Measurements from ENCODE around the gene CD63. TPM values are rescaled to one million over a fixed set of nuclear protein-coding genes. Genes with fewer than 3 reads are reported as not detected.
A peak's percentile ranks its signal among the peaks of the same experiment; 100 is the strongest.

CD63 gene
- total RNA-seq, 1 donor, result 2,280 TPM

DNA sequence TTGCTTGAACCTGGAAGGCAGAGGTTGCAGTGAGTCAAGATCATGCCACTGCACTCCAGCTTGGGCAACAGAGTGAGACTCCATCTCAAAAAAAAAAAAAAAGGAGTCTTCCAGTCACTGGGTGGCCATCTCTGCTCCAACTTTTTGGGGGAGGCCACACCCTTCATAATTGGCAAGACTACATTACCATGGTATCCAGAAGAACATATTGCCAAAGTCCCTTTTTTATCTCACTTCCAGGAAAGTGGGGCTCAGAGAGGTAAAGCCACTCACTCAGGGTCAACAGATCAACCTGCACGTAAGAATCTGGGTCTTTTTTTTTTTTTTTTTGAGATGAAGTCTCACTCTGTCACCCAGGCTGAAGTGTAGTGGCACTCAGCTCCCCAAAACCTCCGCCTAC lies 5.0 kb upstream of the CD63 start:
- DNase-seq (ENCODE audit: low read depth), result no peak
- TF ChIP-seq, protein P1, sequence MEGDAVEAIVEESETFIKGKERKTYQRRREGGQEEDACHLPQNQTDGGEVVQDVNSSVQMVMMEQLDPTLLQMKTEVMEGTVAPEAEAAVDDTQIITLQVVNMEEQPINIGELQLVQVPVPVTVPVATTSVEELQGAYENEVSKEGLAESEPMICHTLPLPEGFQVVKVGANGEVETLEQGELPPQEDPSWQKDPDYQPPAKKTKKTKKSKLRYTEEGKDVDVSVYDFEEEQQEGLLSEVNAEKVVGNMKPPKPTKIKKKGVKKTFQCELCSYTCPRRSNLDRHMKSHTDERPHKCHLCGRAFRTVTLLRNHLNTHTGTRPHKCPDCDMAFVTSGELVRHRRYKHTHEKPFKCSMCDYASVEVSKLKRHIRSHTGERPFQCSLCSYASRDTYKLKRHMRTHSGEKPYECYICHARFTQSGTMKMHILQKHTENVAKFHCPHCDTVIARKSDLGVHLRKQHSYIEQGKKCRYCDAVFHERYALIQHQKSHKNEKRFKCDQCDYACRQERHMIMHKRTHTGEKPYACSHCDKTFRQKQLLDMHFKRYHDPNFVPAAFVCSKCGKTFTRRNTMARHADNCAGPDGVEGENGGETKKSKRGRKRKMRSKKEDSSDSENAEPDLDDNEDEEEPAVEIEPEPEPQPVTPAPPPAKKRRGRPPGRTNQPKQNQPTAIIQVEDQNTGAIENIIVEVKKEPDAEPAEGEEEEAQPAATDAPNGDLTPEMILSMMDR (IDR thresholded peaks at IDR 0.05; ENCODE audit: insufficient read depth, low read depth, low read length), result no peak

DNA sequence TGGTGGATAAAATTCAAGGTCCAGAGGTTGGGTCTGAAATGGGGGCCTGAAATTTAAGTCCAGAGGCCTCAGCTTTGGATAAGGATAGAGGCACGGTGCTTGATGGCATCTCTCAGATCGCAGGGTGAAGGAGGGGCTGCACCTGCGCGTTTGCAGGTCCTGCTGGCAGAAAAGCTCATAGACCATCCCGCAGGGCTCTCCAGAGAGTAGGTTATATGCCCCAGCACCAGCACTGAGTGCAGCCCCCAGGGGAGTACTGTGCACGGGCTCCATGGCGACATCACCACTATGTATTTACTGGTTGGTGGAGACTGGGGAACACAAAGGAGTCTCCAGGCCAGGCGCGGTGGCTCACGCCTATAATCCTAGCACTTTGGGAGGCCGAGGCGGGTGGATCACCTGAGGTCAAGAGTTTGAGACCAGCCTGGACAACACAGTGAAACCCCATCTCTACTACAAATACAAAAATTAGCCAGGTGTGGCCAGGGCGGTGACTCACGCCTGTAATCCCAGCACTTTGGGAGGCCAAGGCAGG lies 4.3 kb upstream of the CD63 start:
- no peak for DNase-seq (ENCODE audit: low read depth)
- H3K4me3 ChIP-seq (ENCODE audit: low read depth, low read length), result no peak overlapping the region
- TF ChIP-seq, protein P1 (IDR thresholded peaks at IDR 0.05; ENCODE audit: insufficient read depth, low read depth, low read length), result no peak

More for the DNA sequence above, 5.0 kb upstream of the CD63 start:
- no peak overlapping the region for H3K4me3 ChIP-seq (ENCODE audit: low read depth, low read length)

DNA sequence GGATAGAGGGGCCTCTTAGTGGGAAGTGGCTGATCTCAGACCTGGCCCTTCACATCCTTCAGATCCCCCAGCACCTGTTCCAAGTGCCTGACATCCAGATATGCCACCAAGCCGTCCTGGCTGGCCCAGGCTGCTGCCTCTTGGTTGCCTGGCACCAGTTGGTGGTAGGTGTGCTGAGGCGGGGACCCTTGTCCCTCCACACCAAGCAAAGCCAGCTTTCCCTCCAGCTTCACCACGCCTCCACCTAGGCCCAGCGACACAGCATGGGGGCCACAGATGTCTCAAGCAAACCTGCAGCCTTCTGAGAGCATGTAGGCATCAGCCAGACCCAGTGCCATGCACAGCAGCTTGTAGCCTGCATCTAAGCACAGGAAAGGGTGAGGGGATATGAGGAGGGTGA lies 3.5 kb upstream of the CD63 start:
- no peak overlapping the region for H3K4me3 ChIP-seq (ENCODE audit: low read depth, low read length)
- TF ChIP-seq, protein P1 (IDR thresholded peaks at IDR 0.05; ENCODE audit: insufficient read depth, low read depth, low read length), result no peak
- DNase-seq (ENCODE audit: low read depth), result no peak

DNA sequence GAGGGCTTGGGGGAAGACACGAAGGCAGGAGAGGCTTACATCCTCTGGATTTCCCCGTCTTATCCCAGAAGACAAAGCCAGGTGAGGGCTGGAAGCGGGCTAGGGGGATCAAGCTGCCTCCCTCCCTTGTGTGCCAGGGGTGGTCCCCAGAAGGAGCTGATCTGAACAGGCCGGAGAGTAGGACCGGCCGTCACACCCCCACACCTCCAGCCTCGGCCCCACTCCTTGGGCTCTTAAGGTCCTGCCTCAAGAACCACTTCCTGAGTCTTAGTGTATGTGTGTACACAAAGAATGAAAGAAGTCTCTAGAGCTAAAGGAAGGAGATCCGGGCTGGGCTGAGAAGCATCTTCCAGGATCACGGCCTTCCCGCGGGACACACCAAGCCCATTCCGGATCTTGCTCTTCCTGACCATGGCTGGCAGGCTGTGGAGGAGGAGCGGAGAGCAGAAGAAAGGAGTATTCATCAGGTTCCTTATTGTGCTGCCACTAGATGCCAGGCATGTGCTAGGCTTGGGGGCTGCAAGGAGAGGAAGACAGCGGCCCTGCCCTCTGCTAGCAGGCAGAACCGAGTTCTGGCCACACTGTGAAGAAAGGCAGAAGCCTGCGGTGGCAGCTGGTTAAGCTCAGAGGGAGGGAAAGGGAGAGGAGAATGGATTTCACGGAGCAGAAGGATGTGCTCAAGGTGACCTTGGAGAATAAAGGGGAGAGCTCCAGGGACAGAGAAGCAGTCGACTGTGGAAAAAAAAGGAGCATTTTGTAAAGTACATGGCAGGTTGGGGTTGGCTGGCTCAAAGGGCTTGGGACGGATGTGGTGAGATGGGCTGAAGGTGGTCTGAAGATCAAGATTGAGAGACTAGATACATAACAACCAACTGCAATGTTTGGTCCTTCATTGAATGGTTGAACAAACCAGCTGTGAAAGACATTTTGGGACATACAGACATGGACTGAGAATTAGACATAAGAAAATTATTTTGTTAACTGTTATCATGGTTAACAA lies 1.3 kb upstream of the CD63 start:
- TF ChIP-seq, protein P1 (IDR thresholded peaks at IDR 0.05; ENCODE audit: insufficient read depth, low read depth, low read length), result no peak
- H3K4me3 ChIP-seq (ENCODE audit: low read depth, low read length), result peak overlapping the region; percentile 88
- peak; percentile 65 for DNase-seq (ENCODE audit: low read depth)

DNA sequence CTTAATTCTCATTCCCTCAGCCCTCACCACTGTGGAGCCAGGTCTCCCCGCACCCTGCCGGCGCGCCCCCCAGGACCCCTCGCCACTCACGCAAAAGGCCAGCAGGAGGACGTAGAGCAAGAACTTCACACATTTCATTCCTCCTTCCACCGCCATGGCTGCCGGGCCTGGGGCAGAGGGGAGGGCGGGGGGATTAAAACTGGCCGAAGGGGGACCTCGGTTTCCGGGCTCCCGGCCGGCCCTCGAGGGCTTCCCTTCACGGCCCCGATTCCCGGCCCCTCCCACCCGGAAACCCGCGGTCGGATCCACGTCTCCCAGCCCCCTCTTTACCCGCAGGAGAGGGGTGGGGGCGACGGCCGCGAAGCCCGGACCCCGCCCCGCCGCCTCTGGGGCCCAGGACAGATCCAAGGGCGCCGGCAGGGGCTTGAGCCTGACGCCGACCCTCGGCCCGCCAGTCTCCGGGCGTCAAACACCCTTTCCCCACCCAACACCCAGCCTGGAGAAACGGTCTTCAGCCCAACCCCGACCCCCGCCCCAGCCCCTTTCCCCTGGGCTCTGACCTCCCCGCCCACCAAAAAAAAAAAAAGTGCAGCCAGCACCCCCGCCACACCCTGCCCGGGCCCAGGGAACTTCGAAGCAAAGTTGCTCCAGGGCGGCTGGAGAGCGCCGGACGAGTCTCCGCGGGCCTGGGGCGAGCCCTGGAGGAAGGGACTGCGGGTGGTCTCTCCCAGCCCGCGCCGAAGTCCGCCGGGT lies 447 bp downstream of the CD63 start:
- H3K4me3 ChIP-seq (ENCODE audit: low read depth, low read length), result peak overlapping the region; percentile 88
- TF ChIP-seq, protein P1 (IDR thresholded peaks at IDR 0.05; ENCODE audit: insufficient read depth, low read depth, low read length), result no peak
- DNase-seq (ENCODE audit: low read depth), result peak; percentile 81

DNA sequence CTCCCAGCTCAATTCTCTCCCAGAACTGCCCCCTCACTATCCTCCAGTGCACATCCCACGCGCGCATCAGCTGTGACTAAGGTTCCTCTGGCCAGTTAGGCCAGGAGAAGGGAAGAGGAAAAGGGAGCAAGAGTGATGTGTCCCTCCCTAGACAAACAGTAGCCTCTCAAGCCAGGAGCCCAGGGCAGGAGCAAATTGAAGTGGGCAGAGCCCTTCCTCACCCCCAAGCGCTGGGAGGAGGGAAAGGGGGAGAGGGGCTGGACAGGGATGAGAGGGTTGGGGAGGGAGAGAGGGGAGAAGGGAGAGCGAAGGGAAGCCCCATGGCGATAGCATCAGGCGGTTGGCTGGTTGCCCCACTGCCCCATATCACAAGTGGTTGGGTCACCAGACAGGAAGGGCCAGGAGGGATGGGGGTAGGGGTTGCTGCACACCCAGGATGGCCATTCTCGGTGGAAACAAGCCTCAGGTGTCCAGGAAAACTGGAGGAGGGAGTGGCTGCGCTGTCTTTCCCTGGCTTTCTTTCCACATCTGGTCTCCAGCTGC lies 1.1 kb downstream of the CD63 start:
- peak overlapping the region; percentile 88 for H3K4me3 ChIP-seq (ENCODE audit: low read depth, low read length)
- peak; percentile 73 for DNase-seq (ENCODE audit: low read depth)
- TF ChIP-seq, protein P1 (IDR thresholded peaks at IDR 0.05; ENCODE audit: insufficient read depth, low read depth, low read length), result no peak

All from fibroblast of villous mesenchyme (primary cell).